OCI-LY1 (cell line): ENCODE measurements around the gene MTMR12.

Source experiments
- H2AFZ ChIP-seq: fragments of 200-600 bp; sonication (generic), shearing (Covaris generic); 2 replicates; pipeline ENCODE4 v1.6.0; 2014; ENCODE audit warnings: antibody characterized with exemption, mild to moderate bottlenecking, low read length
- H3F3A ChIP-seq: fragments of 200-600 bp; sonication (generic), shearing (Covaris generic); 2 replicates; pipeline ENCODE4 v1.6.0; 2014; ENCODE audit warnings: mild to moderate bottlenecking, antibody characterized with exemption, low read length, moderate library complexity; ENCODE audit not compliant: insufficient read depth
- H3K27ac ChIP-seq: fragments of 200-600 bp; sonication (generic); 2 replicates; pipeline ENCODE4 v1.5.1; 2014; ENCODE audit warnings: low read length, mixed run types, mild to moderate bottlenecking, low read depth; ENCODE audit not compliant: poor library complexity, severe bottlenecking
- H3K27me3 ChIP-seq: fragments of 200-600 bp; sonication (generic); 2 replicates; pipeline ENCODE4 v1.6.0; 2014; ENCODE audit warnings: antibody characterized with exemption, mild to moderate bottlenecking, low read length, moderate library complexity; ENCODE audit not compliant: insufficient read depth
- H3K36me3 ChIP-seq: fragments of 200-600 bp; sonication (generic); 2 replicates; pipeline ENCODE4 v1.6.1; 2014; ENCODE audit warnings: mild to moderate bottlenecking, antibody characterized with exemption, low read length, moderate library complexity, mixed read lengths; ENCODE audit not compliant: insufficient read depth
- H3K4me1 ChIP-seq: fragments of 200-600 bp; sonication (generic); 2 replicates; pipeline ENCODE4 v1.5.1; 2014; ENCODE audit warnings: mild to moderate bottlenecking, low read length, moderate library complexity; ENCODE audit not compliant: insufficient read depth, severe bottlenecking
- H3K4me2 ChIP-seq: fragments of 200-600 bp; sonication (generic), shearing (Covaris generic); 2 replicates; pipeline ENCODE4 v1.6.1; 2014; ENCODE audit warnings: low read length
- H3K4me3 ChIP-seq: fragments of 200-600 bp; sonication (generic); 2 replicates; pipeline ENCODE4 v1.5.1; 2014; ENCODE audit warnings: low read length, low read depth, mild to moderate bottlenecking, mixed read lengths; ENCODE audit not compliant: poor library complexity, severe bottlenecking
- H3K79me2 ChIP-seq: fragments of 200-600 bp; shearing (Covaris generic); 2 replicates; pipeline ENCODE4 v1.6.1; 2016; ENCODE audit warnings: mixed run types, low read length, mixed read lengths; ENCODE audit not compliant: insufficient read depth
- H3K9ac ChIP-seq: fragments of 200-600 bp; sonication (generic), shearing (Covaris generic); 2 replicates; pipeline ENCODE4 v1.6.1; 2014; ENCODE audit warnings: mild to moderate bottlenecking, low read length, mixed read lengths
- H3K9me2 ChIP-seq: fragments of 200-600 bp; sonication (generic), shearing (Covaris generic); 2 replicates; pipeline ENCODE4 v1.6.1; 2014; ENCODE audit warnings: low read depth, mild to moderate bottlenecking, low read length, mixed read lengths
- H3K9me3 ChIP-seq: fragments of 200-600 bp; shearing (Covaris generic); 2 replicates; pipeline ENCODE4 v1.6.1; 2014; ENCODE audit warnings: low read length, mixed read lengths
- H4K20me1 ChIP-seq: fragments of 200-600 bp; sonication (generic), shearing (Covaris generic); 2 replicates; pipeline ENCODE4 v1.6.0; 2016; ENCODE audit warnings: mild to moderate bottlenecking, low read length; ENCODE audit not compliant: insufficient read depth
- CTCF ChIP-seq: fragments of 200-600 bp; sonication (generic), shearing (Covaris generic); IDR thresholded peaks from 2 replicates; pipeline ENCODE4 v1.5.1; 2017; ENCODE audit warnings: mild to moderate bottlenecking, antibody characterized with exemption, low read length, moderate library complexity, mixed read lengths
- EZH2 ChIP-seq: fragments of 200-600 bp; sonication (generic), shearing (Covaris generic); IDR thresholded peaks from 2 replicates; pipeline ENCODE4 v1.8.0; 2017; ENCODE audit warnings: borderline replicate concordance, mixed run types, mild to moderate bottlenecking, antibody characterized with exemption, low read length, moderate library complexity, mixed read lengths

MTMR12 gene

GRCh38 chr5:32197032-32197431 lies 115.7 kb downstream of the MTMR12 start:
- no peaks in the 10 kb centered on the region for H4K20me1 ChIP-seq
- TF ChIP-seq EZH2 (no peak), CTCF (no peak)
- H3K9me2 ChIP-seq: no peaks in the 10 kb centered on the region
- no peaks in the 10 kb centered on the region for H3K36me3 ChIP-seq
- no peak overlapping the region for H3K9ac ChIP-seq
- no peak overlapping the region for H2AFZ ChIP-seq
- peaks cover 10% of the 10 kb centered on the region for H3K4me1 ChIP-seq
- no peak overlapping the region for H3K4me3 ChIP-seq
- no peak overlapping the region for H3K27ac ChIP-seq
- no peaks in the 10 kb centered on the region for H3K79me2 ChIP-seq
- no peaks in the 10 kb centered on the region for H3K27me3 ChIP-seq
- no peaks in the 10 kb centered on the region for H3F3A ChIP-seq
- no peaks in the 10 kb centered on the region for H3K9me3 ChIP-seq
- H3K4me2 ChIP-seq: no peak overlapping the region

DNA sequence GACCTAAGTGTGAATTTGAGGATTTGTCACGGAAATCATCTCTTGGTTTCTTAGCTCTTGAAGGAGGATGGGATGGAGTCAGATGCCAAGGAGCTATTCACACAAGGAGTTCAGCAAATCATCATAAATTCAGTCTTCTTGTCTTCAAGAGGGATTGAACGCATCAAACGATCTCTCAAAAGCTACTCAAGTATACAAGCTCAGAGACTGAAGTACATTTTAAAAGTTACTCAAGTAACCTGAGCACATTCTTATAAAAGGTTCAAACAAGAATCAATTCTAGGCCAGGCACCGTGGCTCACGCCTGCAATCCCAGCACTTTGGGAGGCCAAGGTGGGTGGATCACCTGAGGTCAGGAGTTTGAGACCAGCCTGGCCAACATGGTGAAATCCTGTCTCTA lies 117.5 kb downstream of the MTMR12 start:
- H3K4me3 ChIP-seq: no peak overlapping the region
- H3K9me2 ChIP-seq: no peaks in the 10 kb centered on the region
- H3K9ac ChIP-seq: no peak overlapping the region
- H3K4me2 ChIP-seq: no peak overlapping the region
- H3K27me3 ChIP-seq: no peaks in the 10 kb centered on the region
- no peaks in the 10 kb centered on the region for H3K36me3 ChIP-seq
- no peaks in the 10 kb centered on the region for H4K20me1 ChIP-seq
- TF ChIP-seq EZH2 (no peak), CTCF (no peak)
- H3K9me3 ChIP-seq: no peaks in the 10 kb centered on the region
- H3F3A ChIP-seq: no peaks in the 10 kb centered on the region
- no peaks in the 10 kb centered on the region for H3K79me2 ChIP-seq
- peaks cover 10% of the 10 kb centered on the region for H3K4me1 ChIP-seq
- no peak overlapping the region for H2AFZ ChIP-seq
- no peak overlapping the region for H3K27ac ChIP-seq

GRCh38 chr5:32193591-32193990 lies 119.1 kb downstream of the MTMR12 start:
- H3K36me3 ChIP-seq: no peaks in the 10 kb centered on the region
- no peak overlapping the region for H3K9ac ChIP-seq
- peaks cover 10% of the 10 kb centered on the region for H3K4me1 ChIP-seq
- no peak overlapping the region for H3K27ac ChIP-seq
- H3K4me3 ChIP-seq: peak overlapping the region; percentile 20
- H3K79me2 ChIP-seq: no peaks in the 10 kb centered on the region
- H4K20me1 ChIP-seq: no peaks in the 10 kb centered on the region
- H3K9me2 ChIP-seq: no peaks in the 10 kb centered on the region
- H3K4me2 ChIP-seq: peak overlapping the region; percentile 36; the same call in 1 of the 2 replicates
- H2AFZ ChIP-seq: no peak overlapping the region
- 0 out of 2 replicates have a peak, but pooled peaks cover under 1% of the 10 kb centered on the region for H3K9me3 ChIP-seq
- H3F3A ChIP-seq: no peaks in the 10 kb centered on the region
- H3K27me3 ChIP-seq: no peaks in the 10 kb centered on the region
- TF ChIP-seq CTCF: no peak
- no peak for TF ChIP-seq EZH2
